NOMO-1 treated with DMSO at 0.1 percent for 48 hours (cell line): Measurements from ENCODE around the gene PARVG.

Source experiments
- DNase-seq: peaks from one replicate; lab custom pipeline; 2025; ENCODE audit not compliant: unreplicated experiment; lab: John Stamatoyannopoulos, UW

PARVG gene

GRCh38 chr22:44195189-44195871, 14.6 kb downstream of the PARVG start:
- no peak for DNase-seq

GRCh38 chr22:44196241-44196640, 15.5 kb downstream of the PARVG start:
- no peak for DNase-seq

DNA sequence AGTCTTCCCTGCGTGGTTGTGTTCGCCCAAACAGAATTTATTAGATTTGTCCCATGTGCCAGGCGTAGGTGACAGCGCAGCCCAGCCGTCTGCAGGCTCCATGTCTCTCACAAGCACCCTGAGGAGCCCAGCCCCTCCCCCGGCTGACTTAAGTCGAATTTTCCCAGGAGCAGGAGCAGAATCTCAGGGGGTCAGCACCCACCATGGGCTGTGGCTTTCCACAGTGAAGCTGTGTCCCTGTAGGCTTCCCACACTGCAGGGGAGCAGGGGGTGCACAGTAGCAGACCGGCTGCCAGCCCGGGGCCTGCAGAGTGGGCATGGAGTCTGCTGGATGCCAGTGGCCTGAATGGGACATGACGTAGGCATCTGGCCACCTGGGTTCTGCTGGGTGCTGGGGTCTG, 16.0 kb downstream of the PARVG start:
- DNase-seq = no peak

GRCh38 chr22:44197271-44197670, 16.5 kb downstream of the PARVG start:
- no peak for DNase-seq

DNA sequence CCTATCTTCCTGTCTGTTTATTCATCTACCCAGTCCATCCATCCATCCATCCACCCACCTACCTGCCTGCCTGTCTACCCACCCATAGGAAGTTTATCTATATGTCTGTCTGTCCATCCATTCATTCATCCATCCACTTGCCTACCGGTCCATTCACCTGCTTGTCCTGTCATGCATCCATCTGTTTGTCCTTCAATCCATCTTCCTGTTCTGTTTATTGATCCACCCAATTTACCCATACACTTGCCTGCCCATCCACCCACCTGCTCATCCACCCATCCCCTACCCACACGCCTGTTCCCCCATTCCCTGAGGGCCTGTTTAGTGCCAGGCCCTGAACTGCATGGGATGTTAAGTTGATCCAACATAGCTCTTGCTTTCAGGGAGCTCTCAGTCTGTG, 18.4 kb downstream of the PARVG start:
- DNase-seq = no peak

DNA sequence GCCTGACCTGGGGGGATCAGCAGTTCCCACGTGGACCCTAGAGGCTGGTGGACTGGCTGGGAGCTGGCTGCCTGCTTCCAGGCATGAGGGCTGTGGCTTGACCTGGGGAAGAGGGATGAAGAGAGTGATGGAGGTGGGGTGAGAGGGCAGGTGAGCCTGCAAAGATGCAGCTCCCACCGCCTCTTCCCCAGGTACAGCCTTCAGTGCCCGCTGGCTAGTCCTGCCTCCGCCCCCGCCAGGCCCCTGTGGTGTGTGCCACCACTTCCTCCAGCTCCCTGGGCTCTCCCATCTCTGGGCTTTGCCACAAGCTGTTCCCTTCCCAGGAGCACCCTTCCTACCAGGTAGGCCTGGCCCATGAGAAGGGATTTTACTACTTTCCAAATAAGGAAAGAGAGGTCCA, 19.1 kb downstream of the PARVG start:
- no peak for DNase-seq

GRCh38 chr22:44200451-44200850, 19.7 kb downstream of the PARVG start:
- DNase-seq = no peak

- DNase-seq = no peak
These were observed 20.3 kb downstream of the PARVG start for GRCh38 chr22:44200855-44201550.

- no peak for DNase-seq
These were observed 20.9 kb downstream of the PARVG start for GRCh38 chr22:44201665-44202064.

GRCh38 chr22:44202261-44202789, 21.6 kb downstream of the PARVG start:
- no peak for DNase-seq

- no peak for DNase-seq
These were observed 22.5 kb downstream of the PARVG start for GRCh38 chr22:44203203-44203602.

DNA sequence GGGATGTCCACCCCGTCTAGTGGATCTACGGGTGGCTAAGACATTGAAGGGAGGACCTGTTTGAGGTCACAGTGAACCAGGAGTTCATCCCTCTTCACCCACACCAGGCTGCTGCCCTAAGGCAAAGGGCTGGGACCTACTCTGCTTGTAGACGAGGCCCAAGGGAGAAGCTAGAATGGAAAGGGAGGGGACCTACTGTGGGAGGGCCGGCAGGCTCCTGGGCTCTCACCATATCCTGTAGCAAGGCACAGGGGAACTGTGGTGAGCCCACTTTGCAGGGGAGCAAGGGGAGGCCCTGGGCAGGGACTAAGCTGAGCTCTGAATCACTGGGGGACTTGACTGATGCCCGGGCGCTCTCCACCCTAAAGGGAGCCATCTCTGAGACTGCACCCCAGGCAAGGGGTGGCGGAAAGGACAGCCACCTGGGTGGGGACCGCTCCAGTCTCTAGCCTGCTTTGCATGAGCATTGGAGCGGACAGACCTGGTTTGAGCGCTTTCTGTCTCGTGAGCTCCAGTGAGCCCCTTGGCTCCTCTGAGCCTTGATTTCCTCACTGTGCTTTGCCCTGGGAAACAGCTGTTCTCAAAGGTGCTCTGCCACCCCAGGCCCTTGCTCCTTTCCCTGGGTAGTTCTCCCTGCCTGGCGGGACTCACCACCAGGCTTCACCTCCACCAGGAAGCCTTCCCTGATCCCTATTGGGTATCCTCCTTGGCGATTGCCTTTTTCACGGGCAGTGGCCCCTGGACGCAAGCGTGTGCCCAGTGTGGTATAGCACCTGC, 24.2 kb downstream of the PARVG start:
- DNase-seq = no peak

DNA sequence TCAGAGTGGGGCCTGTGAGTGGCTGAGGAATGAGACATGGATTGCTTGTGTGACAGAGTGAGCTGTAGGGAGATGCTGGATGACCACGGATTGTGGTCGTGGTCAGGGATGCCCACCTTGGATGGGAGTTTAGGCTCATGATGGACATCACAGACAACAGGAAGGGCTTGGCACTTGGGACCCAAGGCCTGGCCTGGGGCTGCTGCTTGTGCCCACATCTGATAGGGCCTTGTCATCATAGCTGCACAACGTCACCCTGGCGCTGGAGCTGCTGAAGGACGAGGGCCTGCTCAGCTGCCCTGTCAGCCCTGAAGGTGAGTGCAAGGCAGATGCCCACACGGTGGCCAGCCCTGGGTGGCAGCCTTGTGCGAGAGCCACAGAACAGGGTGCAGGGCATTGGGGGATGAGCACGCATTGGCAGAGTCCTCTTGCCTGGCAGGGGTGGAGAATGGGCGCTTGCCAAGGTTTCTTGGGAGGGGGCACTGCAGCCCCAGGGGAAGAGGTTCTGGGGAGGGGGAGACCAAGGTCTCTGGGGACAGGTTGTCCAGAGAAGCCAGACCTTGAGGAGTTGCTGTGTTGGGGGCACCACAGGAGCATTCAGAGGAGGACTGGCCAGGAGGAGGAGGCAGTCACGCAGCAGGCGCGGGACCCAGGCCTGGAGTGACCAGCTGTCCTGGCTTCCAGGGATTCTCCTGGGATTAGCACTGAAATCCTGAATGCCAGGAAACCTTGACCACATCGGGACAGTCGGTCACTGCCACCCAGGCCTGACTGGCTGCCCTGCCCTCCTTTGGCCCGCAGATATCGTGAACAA, 25.0 kb downstream of the PARVG start:
- DNase-seq = no peak

DNA sequence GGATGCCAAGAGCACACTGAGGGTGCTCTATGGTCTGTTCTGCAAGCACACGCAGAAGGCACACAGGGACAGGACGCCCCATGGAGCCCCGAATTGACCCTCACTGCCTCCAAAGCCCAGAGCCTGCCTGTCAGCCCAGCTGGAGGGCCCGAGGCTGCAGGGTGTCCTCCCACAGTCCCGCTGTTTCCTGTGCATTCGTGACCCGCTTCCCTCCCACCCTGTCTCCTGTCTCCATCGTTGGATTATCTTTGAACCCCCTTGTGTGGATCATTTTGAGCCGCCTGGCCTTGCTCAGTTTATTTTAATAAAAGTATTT, 25.6 kb downstream of the PARVG start:
- no peak for DNase-seq

- no peak for DNase-seq
These were observed 26.0 kb downstream of the PARVG start for GRCh38 chr22:44206696-44207095.

DNA sequence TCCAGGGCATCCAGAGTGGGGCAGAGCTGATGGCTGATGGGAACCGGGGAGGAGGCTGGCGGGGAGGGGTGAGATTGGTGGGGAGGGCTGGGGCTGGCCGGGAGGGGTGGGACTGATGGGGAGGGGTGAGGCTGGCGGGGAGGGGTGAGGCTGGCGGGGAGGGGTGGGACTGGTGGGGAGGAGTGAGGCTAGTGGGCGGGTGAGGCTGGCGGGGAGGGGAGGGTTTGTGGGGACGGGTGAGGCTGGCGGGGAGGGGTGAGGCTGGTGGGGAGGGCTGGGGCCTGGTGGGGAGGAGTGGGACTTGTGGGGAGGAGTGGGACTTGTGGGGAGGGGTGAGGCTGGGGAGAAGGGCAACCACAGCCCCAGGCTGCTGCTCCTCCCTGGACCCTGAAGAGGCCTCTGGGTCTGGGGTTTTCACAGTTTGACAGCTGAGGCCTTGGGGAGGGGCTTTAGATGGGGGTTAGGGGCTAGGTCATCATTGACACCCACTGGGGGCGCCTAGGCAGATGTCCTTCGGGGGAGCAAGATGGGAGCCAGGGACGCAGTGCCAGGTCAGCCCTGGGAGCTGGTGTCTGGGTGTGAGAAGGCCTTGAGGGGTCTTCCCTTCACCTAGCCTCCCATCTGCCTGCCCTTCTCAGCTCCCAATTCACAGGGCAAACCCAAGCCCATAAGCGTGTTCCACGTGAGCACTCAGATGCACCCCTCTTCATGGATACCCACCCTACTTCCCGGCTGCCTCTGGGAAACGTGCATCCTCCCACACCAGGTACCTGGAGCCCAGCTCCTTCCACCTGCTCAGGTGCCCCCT, 26.7 kb downstream of the PARVG start:
- DNase-seq = no peak

GRCh38 chr22:44207981-44208317, 27.2 kb downstream of the PARVG start:
- DNase-seq = no peak

GRCh38 chr22:44209343-44209742, 28.6 kb downstream of the PARVG start:
- no peak for DNase-seq

DNA sequence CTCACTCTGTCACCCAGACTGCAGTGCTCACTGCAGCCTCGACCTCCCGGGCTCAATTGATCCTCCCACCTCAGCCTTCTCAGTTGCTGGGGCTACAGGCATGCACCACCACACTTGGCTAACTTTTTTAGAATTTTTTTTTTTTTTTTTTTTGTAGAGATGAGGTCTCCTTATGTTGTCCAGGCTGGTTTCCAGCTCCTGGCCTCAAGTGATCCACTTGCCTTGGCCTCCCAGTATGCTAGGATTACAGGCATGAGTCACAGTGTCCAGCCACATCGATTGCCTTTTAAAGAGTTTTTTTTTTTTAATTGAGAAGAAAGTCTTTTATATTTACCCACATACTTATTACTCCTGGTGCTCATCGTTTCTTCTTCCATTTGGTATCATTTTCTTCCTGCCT, 30.0 kb downstream of the PARVG start:
- DNase-seq = no peak

DNA sequence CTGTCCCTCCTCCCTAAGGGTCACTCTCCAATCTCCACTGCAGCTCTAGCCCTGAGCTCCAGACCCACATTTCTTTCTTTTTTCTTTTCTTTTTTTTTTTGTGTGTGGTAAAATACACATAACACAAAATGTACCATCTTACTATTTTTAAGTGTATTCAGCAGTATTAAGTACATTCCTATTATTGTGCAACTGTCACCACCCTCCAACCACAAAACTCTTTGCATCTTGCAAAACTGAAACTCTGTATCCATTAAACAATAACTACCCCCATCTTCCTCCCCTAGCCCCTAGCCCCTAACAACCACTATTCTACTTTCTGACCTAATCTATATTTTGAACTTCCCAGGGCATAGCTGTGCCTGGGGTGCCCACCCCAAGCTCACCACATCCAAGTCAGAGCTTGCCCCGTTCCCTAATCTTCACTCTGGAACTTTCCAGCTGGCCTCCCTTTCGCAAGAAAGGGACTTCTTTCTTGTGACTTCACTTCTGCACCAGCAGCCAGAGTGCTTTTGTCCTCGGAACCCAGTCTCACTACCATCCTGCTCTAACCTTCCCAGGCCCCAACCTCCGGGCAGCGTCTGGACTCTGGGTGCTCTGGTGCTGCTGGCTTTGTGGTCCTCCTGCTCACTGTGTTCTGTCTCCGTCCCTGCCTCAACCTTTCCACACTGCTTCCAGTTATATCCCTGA, 30.7 kb downstream of the PARVG start:
- DNase-seq = no peak
